Measurements from ENCODE around the gene KCNQ1. TPM values are rescaled to one million over a fixed set of nuclear protein-coding genes. Genes with fewer than 3 reads are reported as not detected.

Gene KCNQ1
- total and polyA plus RNA-seq, 9 of the 15 experiments (the other 6 are each of a cell fraction or from before 2014, with no cell fraction given): 0.44 TPM; not detected in 8

- Histone ChIP-seq H3K27ac (ENCODE audit: extremely low read depth, low read depth, low read length) (no peak overlapping the region; the same call in 2 of the 3 replicates), H3K79me2 (ENCODE audit: control insufficient read depth, insufficient read depth, low read length) (0 out of 3 replicates have a peak, but pooled peaks cover 2% of the 10 kb centered on the region), H3K36me3 (ENCODE audit: control insufficient read depth, insufficient read depth, low read length) (no peaks in the 10 kb centered on the region), H3K4me3 (no peak overlapping the region), H3K27me3 (ENCODE audit: control insufficient read depth in 2 of 2, insufficient read depth in 2 of 2, low read length in 2 of 2) (no peaks in the 10 kb centered on the region), H3K4me1 (replicated peaks in 1 of 2; ENCODE audit: control insufficient read depth in 2 of 2, insufficient read depth in 2 of 2, low read length in 2 of 2) (peaks cover 32 to 65% of the 10 kb centered on the region in 2 experiments), H3K9ac (ENCODE audit: insufficient read depth in 1 of 2, low read depth in 2 of 2, low read length in 2 of 2) (peak overlapping the region in 1 of 2 experiments; percentile 73; a peak in 1 of 4 replicates), H3K9me1 (ENCODE audit: control insufficient read depth, insufficient read depth, low read length) (no peaks in the 10 kb centered on the region), H3K9me3 (replicated peaks; ENCODE audit: control insufficient read depth, insufficient read depth, low read depth, low read length) (no peaks in the 10 kb centered on the region), H3K4me2 (ENCODE audit: insufficient read depth, low read length) (no peak overlapping the region), H4K20me1 (replicated peaks; ENCODE audit: control insufficient read depth, insufficient read depth, low read length) (no peaks in the 10 kb centered on the region), H2AFZ (ENCODE audit: low read depth, low read length) (peak overlapping the region; percentile 51; the same call in 1 of the 2 replicates)
- WGBS (ENCODE audit: insufficient coverage, low coverage, missing lambda C conversion rate): 30% methylated on average over 11 of the region's 12 CpGs
- FAIRE-seq (peak; percentile 54), DNase-seq (ENCODE audit: extremely low read depth in 1 of 4, low spot score in 3 of 4) (peak in 2 of 4 experiments; percentile 44 to 73), ATAC-seq (no peak)
- CTCF ChIA-PET (ENCODE audit: low intra/inter-chr PET ratio): interaction anchor here (0.5 kb wide), 1 partner anchor 444 kb away, joined by 3 read pairs; no protein-coding TSS in a partner anchor
- intact Hi-C loops (cut with micrococcal nuclease): loop anchor here (10.0 kb wide), 3 partner anchors 196 to 594 kb away; partner anchors contain the start of genes C11orf21 and TSPAN32
- POLR2A ChIA-PET: interaction anchor here (0.6 kb wide), 2 partner anchors 28 to 159 kb away, joined by 3 read pairs; partner anchors contain the start of gene CARS1
- in situ Hi-C loops (cut with MboI): loop anchor here (5.0 kb wide), 1 partner anchor 471 kb away; no protein-coding TSS in a partner anchor
- no TSS peak for BruUV-seq (replicated peaks)
- no peak for TF ChIP-seq MCM5 (IDR thresholded peaks at IDR 0.05; ENCODE audit: low read depth)
- no peak for TF ChIP-seq ZBTB17 (CRISPR knock-in tag; IDR thresholded peaks at IDR 0.05)
- TF ChIP-seq ZNF232 (CRISPR knock-in tag; IDR thresholded peaks at IDR 0.05): no peak
- TF ChIP-seq MAFK (IDR thresholded peaks at IDR 0.05; ENCODE audit: low read length): no peak
- TF ChIP-seq FOSL1 (tag; conservative IDR thresholded peaks at IDR 0.05): peak; percentile 92
- no peak for TF ChIP-seq HDGF (IDR thresholded peaks at IDR 0.05)
- TF ChIP-seq ZNF311 (CRISPR knock-in tag; IDR thresholded peaks at IDR 0.05): peak; percentile 93
- TF ChIP-seq ZNF589 (CRISPR knock-in tag; IDR thresholded peaks at IDR 0.05; ENCODE audit: low read depth): peak; percentile 92
- TF ChIP-seq SP1 (CRISPR knock-in tag; IDR thresholded peaks at IDR 0.05): no peak
- TF ChIP-seq, protein P1, sequence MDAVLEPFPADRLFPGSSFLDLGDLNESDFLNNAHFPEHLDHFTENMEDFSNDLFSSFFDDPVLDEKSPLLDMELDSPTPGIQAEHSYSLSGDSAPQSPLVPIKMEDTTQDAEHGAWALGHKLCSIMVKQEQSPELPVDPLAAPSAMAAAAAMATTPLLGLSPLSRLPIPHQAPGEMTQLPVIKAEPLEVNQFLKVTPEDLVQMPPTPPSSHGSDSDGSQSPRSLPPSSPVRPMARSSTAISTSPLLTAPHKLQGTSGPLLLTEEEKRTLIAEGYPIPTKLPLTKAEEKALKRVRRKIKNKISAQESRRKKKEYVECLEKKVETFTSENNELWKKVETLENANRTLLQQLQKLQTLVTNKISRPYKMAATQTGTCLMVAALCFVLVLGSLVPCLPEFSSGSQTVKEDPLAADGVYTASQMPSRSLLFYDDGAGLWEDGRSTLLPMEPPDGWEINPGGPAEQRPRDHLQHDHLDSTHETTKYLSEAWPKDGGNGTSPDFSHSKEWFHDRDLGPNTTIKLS (IDR thresholded peaks at IDR 0.05; ENCODE audit: borderline replicate concordance, low read depth): no peak
- no peak for TF ChIP-seq POLR2G (IDR thresholded peaks at IDR 0.05; ENCODE audit: low read depth, low read length)
- no peak for TF ChIP-seq FOXO4 (CRISPR knock-in tag; IDR thresholded peaks at IDR 0.05)
- TF ChIP-seq ZNF584 (CRISPR knock-in tag; IDR thresholded peaks at IDR 0.05; ENCODE audit: low read depth): peak; percentile 82; the same call in 1 of the 2 replicates
- no peak for TF ChIP-seq TEAD2 (tag; IDR thresholded peaks at IDR 0.05)
- no peak for TF ChIP-seq BDP1 (IDR thresholded peaks at IDR 0.05; ENCODE audit: insufficient read depth, insufficient read length)
- no peak for TF ChIP-seq UBTF (IDR thresholded peaks at IDR 0.05; ENCODE audit: borderline replicate concordance in 1 of 2, low read depth in 2 of 2, low read length in 2 of 2)
- TF ChIP-seq TEAD1 (CRISPR knock-in tag; IDR thresholded peaks at IDR 0.05): no peak; a peak in 1 of 4 replicates
Observed at GRCh38 chr11:2898366-2899079, 453.7 kb downstream of the KCNQ1 start.
